SK-MEL-5 (cell line): ENCODE measurements around the gene RC3H2. TPM values are rescaled to one million over a fixed set of nuclear protein-coding genes. Genes with fewer than 3 reads are reported as not detected.
"Not testable (repeated sequence)": the region's sequence is repeated elsewhere in the genome, so short reads cannot be mapped to it uniquely, and the experiment has no call there.

ENCODE experiments used
- DNase-seq: peaks from one replicate; pipeline ENCODE4 v3.0.0-alpha.2; 2016; ENCODE audit warnings: low read depth, low spot score
- in situ Hi-C: cut with HindIII; loops from 2 replicates; pipeline ENCODE4 v1.10.0; 2016; ENCODE audit warnings: low sequenced_read_pairs, high pct_unique_total_duplicates, low pct_unique_long_range_greater_than_20kb
- total RNA-seq: library from RNA; depleted of rRNA; stranded (reverse); fragments of >200 nt; shearing (Covaris generic); gene quantifications from 2 replicates; pipeline ENCODE4 v1.2.3, GENCODE V29; 2014

The RC3H2 gene
- total RNA-seq, 1 experiment from 2014 or later = 44.7 TPM

DNA sequence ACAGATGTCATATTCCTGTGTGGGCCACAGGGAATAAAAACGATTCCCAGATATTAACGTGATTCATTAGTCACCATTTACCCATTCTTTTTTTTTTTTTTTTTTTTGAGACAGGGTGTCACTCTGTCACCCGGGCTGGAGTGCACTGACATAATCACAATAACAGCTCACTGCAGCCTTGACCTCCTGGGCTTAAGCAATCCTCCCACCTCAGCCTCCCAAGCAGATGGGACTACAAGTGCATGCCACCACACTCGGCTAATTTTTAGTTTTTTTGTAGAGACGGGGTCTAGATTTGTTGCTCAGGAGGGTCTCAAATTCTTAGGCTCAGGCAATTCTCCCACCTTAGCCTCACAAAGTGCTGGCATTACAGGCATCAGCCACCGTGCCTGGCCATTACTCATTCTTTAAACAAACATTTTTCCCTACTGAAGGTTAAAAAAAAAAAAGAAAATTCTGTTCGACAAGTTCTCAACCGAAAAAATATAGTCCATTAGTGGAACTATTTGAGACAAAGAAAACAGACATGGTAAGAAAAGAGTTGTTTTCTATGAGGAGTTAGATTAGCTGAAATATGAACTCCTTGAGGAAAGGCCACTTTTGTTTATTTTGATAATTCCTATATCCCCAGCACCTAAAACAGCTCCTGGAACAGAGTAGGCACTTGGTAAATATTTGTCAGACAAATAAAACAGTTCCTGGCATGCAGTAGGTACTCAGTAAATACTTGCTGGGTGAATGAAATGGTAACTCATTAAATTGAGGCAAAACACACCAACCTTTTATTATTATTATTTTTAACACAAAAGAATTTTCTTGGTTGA lies 44.6 kb downstream of the RC3H2 start:
- no peak for DNase-seq
- in situ Hi-C loops = no loop called here

GRCh38 chr9:122857815-122858214 lies 47.3 kb downstream of the RC3H2 start:
- in situ Hi-C loops = no loop called here
- no peak for DNase-seq

- in situ Hi-C loops, DNase-seq: not testable (repeated sequence)
Measured at GRCh38 chr9:122852085-122852786, 52.9 kb downstream of the RC3H2 start.

GRCh38 chr9:122848256-122848943 lies 56.8 kb downstream of the RC3H2 start:
- DNase-seq = no peak
- in situ Hi-C loops = no loop called here

DNA sequence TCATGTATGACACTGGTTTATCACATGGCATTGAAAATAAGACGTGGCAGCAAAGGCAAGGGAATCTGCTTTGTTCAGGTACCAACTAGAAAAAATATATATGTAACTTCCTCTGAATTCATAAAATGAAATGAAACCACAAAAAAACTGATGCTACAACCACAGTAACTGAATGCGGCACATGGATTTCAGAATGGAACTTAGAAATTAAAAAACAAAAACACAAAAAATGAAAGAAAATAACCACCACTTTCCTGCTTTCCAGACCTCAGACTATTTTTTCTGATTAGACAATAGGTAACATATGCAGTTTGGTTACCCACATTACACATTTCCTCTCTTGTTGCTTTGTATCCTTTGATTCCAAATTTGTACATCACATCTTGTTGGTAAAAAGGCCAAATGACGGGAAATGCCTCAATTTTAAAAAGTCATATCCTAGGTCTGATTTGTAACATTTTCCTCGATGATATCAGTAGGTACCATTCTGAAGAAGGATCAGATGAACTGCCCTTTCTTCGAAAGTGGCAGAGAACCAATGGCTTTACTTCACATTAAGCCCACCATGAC lies 58.7 kb downstream of the RC3H2 start:
- in situ Hi-C loops = no loop called here
- no peak for DNase-seq

- in situ Hi-C loops = no loop called here
- DNase-seq = no peak
Measured at GRCh38 chr9:122845116-122845515, 60.0 kb downstream of the RC3H2 start.

- DNase-seq = no peak
- in situ Hi-C loops = no loop called here
Measured at GRCh38 chr9:122844137-122844536, 61.0 kb downstream of the RC3H2 start.

GRCh38 chr9:122841501-122841900 lies 63.7 kb downstream of the RC3H2 start:
- in situ Hi-C loops = no loop called here
- no peak for DNase-seq

GRCh38 chr9:122838441-122838840 lies 66.7 kb downstream of the RC3H2 start:
- DNase-seq = peak; percentile 39
- in situ Hi-C loops = not testable (repeated sequence)

DNA sequence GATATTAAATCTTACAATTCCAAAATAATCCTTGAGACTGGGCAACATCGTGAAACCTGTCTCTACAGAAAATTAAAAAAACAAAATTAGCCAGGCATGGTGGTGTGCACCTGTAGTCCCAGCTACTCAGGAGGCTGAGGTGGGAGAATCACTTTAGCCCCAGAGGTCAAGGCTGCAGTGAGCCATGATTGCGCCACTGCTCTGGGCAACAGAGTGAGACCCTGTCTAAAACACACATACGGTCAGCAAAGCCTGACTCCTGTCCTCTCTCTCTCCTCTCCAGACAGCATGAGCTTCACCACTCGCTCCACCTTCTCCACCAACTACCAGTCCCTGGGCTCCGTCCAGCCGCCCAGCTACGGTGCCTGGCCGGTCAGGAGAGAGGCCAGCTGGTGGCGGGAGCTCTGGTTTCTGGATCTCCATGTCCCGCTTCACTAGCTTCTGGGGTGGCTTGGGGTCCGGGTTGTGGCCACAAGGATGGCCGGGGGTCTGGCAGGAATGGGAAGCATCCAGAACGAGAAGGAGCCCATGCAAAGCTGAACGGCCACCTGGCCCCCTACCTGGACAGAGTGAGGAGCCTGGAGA lies 67.8 kb downstream of the RC3H2 start:
- in situ Hi-C loops = no loop called here
- DNase-seq = no peak

- DNase-seq = peak; percentile 16
- in situ Hi-C loops = no loop called here
Measured at GRCh38 chr9:122835313-122835731, 69.8 kb downstream of the RC3H2 start.

- in situ Hi-C loops = no loop called here
- DNase-seq = no peak
Measured at GRCh38 chr9:122832194-122832593, 73.0 kb downstream of the RC3H2 start.

DNA sequence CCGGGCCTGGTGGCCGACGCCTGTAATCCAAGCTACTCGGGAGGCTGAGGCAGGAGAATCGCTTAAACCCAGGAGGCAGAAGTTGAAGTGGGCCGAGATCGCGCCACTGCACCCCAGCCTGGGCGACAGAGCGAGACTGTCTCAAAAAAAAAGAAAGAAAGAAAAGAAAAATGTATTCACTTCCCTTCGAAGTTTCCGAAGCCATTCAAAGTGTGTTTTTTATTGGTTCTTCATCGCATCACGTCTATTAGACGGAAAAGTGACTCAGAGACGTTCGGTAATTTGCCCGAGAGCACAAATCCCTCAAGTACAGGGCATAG lies 76.2 kb downstream of the RC3H2 start:
- DNase-seq, in situ Hi-C loops: not testable (repeated sequence)

DNA sequence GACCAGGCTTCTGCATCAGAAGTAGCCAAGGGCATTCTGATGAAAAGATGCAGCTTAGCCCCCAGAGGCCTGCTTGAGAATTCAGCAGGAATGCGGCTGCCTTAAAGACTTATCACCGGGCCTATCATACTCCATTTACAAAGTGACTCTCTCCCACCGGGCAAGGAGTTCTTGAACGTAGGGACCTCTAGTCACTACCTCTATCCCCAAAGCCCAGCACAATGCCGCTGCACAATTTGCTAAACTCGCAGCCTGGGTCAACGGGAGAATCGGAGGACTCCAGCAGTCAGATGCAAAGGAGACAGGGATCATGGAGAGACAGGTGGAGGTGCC lies 77.4 kb downstream of the RC3H2 start:
- in situ Hi-C loops = no loop called here
- DNase-seq = no peak

- no peak for DNase-seq
- in situ Hi-C loops = no loop called here
Measured at GRCh38 chr9:122822938-122823337, 82.2 kb downstream of the RC3H2 start.

GRCh38 chr9:122822056-122822455 lies 83.1 kb downstream of the RC3H2 start:
- in situ Hi-C loops = no loop called here
- no peak for DNase-seq

DNA sequence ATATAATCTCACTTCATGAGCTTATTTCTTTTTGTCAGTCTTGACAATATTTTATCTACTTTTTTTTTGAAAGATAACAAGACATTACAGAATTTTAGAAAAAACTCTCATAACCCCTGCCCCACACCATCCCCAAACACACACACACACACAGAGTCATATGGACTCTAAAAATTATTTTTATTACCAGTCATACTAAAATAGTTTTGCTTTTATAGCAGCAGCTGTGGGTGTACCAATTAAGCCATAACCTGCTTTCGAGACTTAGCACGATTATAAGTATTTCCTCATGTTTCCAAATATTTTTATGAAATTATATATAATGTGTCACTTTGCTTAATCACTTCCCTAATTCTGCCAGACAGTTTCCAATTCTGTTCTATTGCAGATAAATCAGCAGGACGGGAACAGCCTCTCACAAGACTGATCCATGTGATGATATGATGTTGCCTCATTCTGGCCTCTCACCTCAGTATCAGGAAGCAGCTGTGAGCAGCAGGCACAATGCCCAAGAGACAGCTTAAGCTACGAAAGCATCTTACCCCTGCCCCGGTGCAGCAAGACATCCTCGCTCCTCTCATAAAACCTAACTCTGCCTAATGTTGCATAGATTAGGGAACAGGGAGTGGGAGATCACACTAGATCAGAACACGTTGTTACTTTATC lies 83.7 kb downstream of the RC3H2 start:
- in situ Hi-C loops = no loop called here
- DNase-seq = no peak

DNA sequence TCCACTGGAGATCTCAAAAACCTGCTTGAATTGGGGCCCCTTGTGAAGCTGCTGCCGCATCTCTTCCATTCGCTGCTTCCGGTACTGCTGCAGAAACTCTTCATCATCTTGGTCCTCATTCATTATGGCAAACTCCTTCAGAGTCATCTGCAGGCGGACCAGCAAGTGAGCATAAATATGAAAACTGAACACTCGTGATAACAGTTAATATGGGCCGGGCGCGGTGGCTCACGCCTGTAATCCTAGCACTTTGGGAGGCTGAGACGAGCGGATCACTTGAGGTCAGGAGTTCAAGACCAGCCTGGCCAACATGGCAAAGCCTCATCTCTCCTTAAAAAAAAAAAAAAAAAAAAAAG lies 84.7 kb downstream of the RC3H2 start:
- in situ Hi-C loops = no loop called here
- no peak for DNase-seq
